HepG2 (cell line): ENCODE data around the gene HSPA5. TPM values are rescaled to one million over a fixed set of nuclear protein-coding genes. Genes with fewer than 3 reads are reported as not detected.

Experiments
- ETV5 ChIP-seq: IDR thresholded peaks from 2 replicates; pipeline ENCODE4 v1.6.1; 2018; ENCODE audit warnings: missing biosample characterization, missing genetic modification reagents, inconsistent platforms, borderline replicate concordance
- HNF1B ChIP-seq: sonication (generic); formaldehyde crosslinking; IDR thresholded peaks from 2 replicates; pipeline ENCODE4 v1.5.1; 2020; ENCODE audit warnings: mild to moderate bottlenecking, moderate library complexity, missing genetic modification reagents
- LCORL ChIP-seq, 2 experiments: fragments of 450-650 bp in 1 of 2; sonication (generic) in 1 of 2; formaldehyde crosslinking in 1 of 2; IDR thresholded peaks; 2 replicates each; pipeline versions ENCODE4 v1.5.0 to v1.6.1; 2017 to 2020; ENCODE audit warnings: antibody characterized with exemption in 1 of 2, missing genetic modification reagents in 1 of 2
- PAWR ChIP-seq: sonication (generic); formaldehyde crosslinking; IDR thresholded peaks from 2 replicates; pipeline ENCODE4 v1.4.0; 2020; ENCODE audit warnings: missing genetic modification reagents, mild to moderate bottlenecking, borderline replicate concordance
- SALL1 ChIP-seq: sonication (generic); formaldehyde crosslinking; IDR thresholded peaks from 2 replicates; pipeline ENCODE4 v1.8.0; 2022; ENCODE audit warnings: mild to moderate bottlenecking, missing genetic modification reagents
- XRCC5 ChIP-seq: fragments of 200-400 bp; formaldehyde crosslinking; optimal IDR thresholded peaks from 2 replicates; pipeline ENCODE3; 2017; ENCODE audit warnings: mild to moderate bottlenecking, low read length
- ZBTB40 ChIP-seq, 2 experiments: fragments of 450-650 bp in 1 of 2; sonication (generic) in 1 of 2; formaldehyde crosslinking in 1 of 2; IDR thresholded peaks; 2 replicates each; pipeline versions ENCODE4 v1.6.1 to v1.8.0; 2016 to 2022; ENCODE audit warnings: antibody characterized with exemption in 1 of 2, mild to moderate bottlenecking in 1 of 2, missing genetic modification reagents in 1 of 2
- ZGPAT ChIP-seq: IDR thresholded peaks from 2 replicates; pipeline ENCODE4 v1.6.1; 2016; ENCODE audit warnings: mild to moderate bottlenecking
- ZNF558 ChIP-seq: sonication (generic); formaldehyde crosslinking; IDR thresholded peaks from 2 replicates; pipeline ENCODE4 v1.9.0; 2022; ENCODE audit warnings: mild to moderate bottlenecking, missing genetic modification reagents, borderline replicate concordance
- ZNF770 ChIP-seq: sonication (generic); formaldehyde crosslinking; IDR thresholded peaks from 2 replicates; pipeline ENCODE4 v1.5.0; 2020; ENCODE audit warnings: mild to moderate bottlenecking, missing genetic modification reagents
- polyA plus RNA-seq, 8 experiments: library from polyadenylated mRNA; depleted of rRNA in 3 of 8; stranded (reverse) in 7 of 8; unstranded in 1 of 8; fragments of >200 nt; fragmentation: Illumina TruSeq in 4 of 8; extraction: Trizol in 4 of 8; gene quantifications; 2 replicates each; pipeline versions ENCODE4 v1.2.1 to v1.2.3, GENCODE V29; 2011 to 2016; ENCODE audit warnings: low read depth in 4 of 8, missing spikeins in 1 of 8, mixed read lengths in 1 of 8; ENCODE audit not compliant: insufficient read depth in 1 of 8
- total RNA-seq, 5 experiments: library from RNA; depleted of rRNA; stranded (reverse); fragments of >200 nt; fragmentation: Illumina TruSeq; extraction: Trizol; gene quantifications; 2 replicates each; pipeline ENCODE4 v1.2.3, GENCODE V29; 2016; ENCODE audit warnings: low read depth in 1 of 5

The HSPA5 gene
- total and polyA plus RNA-seq, 2 of the 13 experiments (the other 11 are each of a cell fraction or from before 2014, with no cell fraction given) = 201 to 206 TPM

- peak; percentile 46; the same call in 1 of the 2 replicates for TF ChIP-seq ZNF770 (CRISPR knock-in tag)
- TF ChIP-seq XRCC5 = peak; percentile 62
- TF ChIP-seq ETV5 (CRISPR knock-in tag) = peak; percentile 94
- peak; percentile 63 for TF ChIP-seq ZGPAT (CRISPR knock-in tag)
- peak; percentile 16; the same call in 1 of the 2 replicates for TF ChIP-seq ZBTB40 (IDR thresholded peaks at IDR 0.05)
- no peak; the same call in 1 of the 2 replicates for TF ChIP-seq ZBTB40 (CRISPR knock-in tag; IDR thresholded peaks at IDR 0.05)
- TF ChIP-seq SALL1 (CRISPR knock-in tag) = peak; percentile 75
- 0 out of 2 replicates have a peak, but pooled peaks have one; percentile 31 for TF ChIP-seq HNF1B
- TF ChIP-seq LCORL (IDR thresholded peaks at IDR 0.05) = no peak
- 0 out of 2 replicates have a peak, but pooled peaks have one; percentile 24 for TF ChIP-seq LCORL (CRISPR knock-in tag; IDR thresholded peaks at IDR 0.05)
- peak; percentile 89; the same call in 1 of the 2 replicates for TF ChIP-seq ZNF558 (CRISPR knock-in tag)
- 0 out of 2 replicates have a peak, but pooled peaks have one; percentile 75 for TF ChIP-seq PAWR (CRISPR knock-in tag)
Observed at GRCh38 chr9:125261501-125262293, 20.6 kb upstream of the HSPA5 start, which contains the start of gene GAPVD1 (continued).
